IMR-90 (cell line): Measurements from ENCODE around the gene JPT1. TPM values are rescaled to one million over a fixed set of nuclear protein-coding genes. Genes with fewer than 3 reads are reported as not detected.
A peak's percentile ranks its signal among the peaks of the same experiment; 100 is the strongest.

Experiments
- ATAC-seq: fragments of 200-7000 bp; cut with Tn5 transposase; 2 replicates; pipeline ENCODE4 v1.9.1; 2020; ENCODE audit warnings: low read depth, mild to moderate bottlenecking, moderate library complexity
- BruUV-seq: library from RNA; stranded (reverse); fragments of 400-500 nt; replicated peaks from 2 replicates; lab custom pipeline; 2021; lab: Mats Ljungman, UMichigan
- CTCF ChIA-PET: fragments of 300-600 bp; formaldehyde crosslinking; extraction: SDS; loops from one replicate; lab custom pipeline; 2021; ENCODE audit warnings: antibody characterized with exemption; lab: Yijun Ruan, JAX
- POLR2A ChIA-PET: fragments of 300-600 bp; sonication (Branson Sonifier 250); formaldehyde crosslinking; loops from one replicate; lab custom pipeline; 2022; ENCODE audit warnings: antibody characterized with exemption; ENCODE audit not compliant: unreplicated experiment; lab: Charles Lee
- DNase-seq: peaks from one replicate; pipeline ENCODE4 v3.0.0; 2013
- H2AFZ ChIP-seq: replicated peaks from 2 replicates; pipeline ENCODE3; 2013; ENCODE audit warnings: low read length, mild to moderate bottlenecking; ENCODE audit not compliant: poor library complexity
- H2AK5ac ChIP-seq: 2 replicates; pipeline ENCODE4 v1.6.1; 2013; ENCODE audit warnings: low read depth, low read length, inconsistent platforms
- H2AK9ac ChIP-seq: replicated peaks from 2 replicates; pipeline ENCODE3; 2013; ENCODE audit warnings: mild to moderate bottlenecking, low read depth, low read length, moderate library complexity; ENCODE audit not compliant: poor library complexity
- H2BK120ac ChIP-seq: 2 replicates; pipeline ENCODE4 v1.6.1; 2013; ENCODE audit warnings: low read depth, low read length, inconsistent platforms
- H2BK15ac ChIP-seq: 3 replicates; pipeline ENCODE4 v1.6.1; 2013; ENCODE audit warnings: low read depth, low read length, inconsistent platforms
- H2BK20ac ChIP-seq: 2 replicates; pipeline ENCODE4 v1.6.1; 2013; ENCODE audit warnings: low read depth, mild to moderate bottlenecking, inconsistent platforms, low read length, moderate library complexity
- H2BK5ac ChIP-seq: 2 replicates; pipeline ENCODE4 v1.6.1; 2013; ENCODE audit warnings: mild to moderate bottlenecking, low read depth, low read length, inconsistent platforms; ENCODE audit not compliant: poor library complexity, severe bottlenecking
- H3K14ac ChIP-seq: replicated peaks from 2 replicates; pipeline ENCODE4 v1.6.1; 2013; ENCODE audit warnings: low read depth, low read length, inconsistent platforms
- H3K18ac ChIP-seq: 2 replicates; pipeline ENCODE4 v1.6.1; 2013; ENCODE audit warnings: low read depth, low read length, control low read depth
- H3K23ac ChIP-seq: 2 replicates; pipeline ENCODE4 v1.6.1; 2013; ENCODE audit warnings: low read depth, low read length, inconsistent platforms
- H3K27ac ChIP-seq: 2 replicates; pipeline ENCODE4 v1.5.1; 2013; ENCODE audit warnings: mild to moderate bottlenecking, control low read depth, low read length; ENCODE audit not compliant: insufficient read depth
- H3K27me3 ChIP-seq: 2 replicates; pipeline ENCODE4 v1.6.1; 2013; ENCODE audit warnings: low read length; ENCODE audit not compliant: control insufficient read depth, insufficient read depth
- H3K36me3 ChIP-seq: 2 replicates; pipeline ENCODE4 v1.6.1; 2013; ENCODE audit warnings: low read length, mixed read lengths; ENCODE audit not compliant: control insufficient read depth, insufficient read depth
- H3K4ac ChIP-seq: 2 replicates; pipeline ENCODE4 v1.6.1; 2013; ENCODE audit warnings: low read depth, low read length, inconsistent platforms
- H3K4me1 ChIP-seq: 2 replicates; pipeline ENCODE4 v1.6.1; 2013; ENCODE audit warnings: low read length, mixed read lengths; ENCODE audit not compliant: control insufficient read depth, insufficient read depth
- H3K4me2 ChIP-seq: 2 replicates; pipeline ENCODE4 v1.6.1; 2013; ENCODE audit warnings: low read depth, mild to moderate bottlenecking, control low read depth, low read length, moderate library complexity
- H3K4me3 ChIP-seq: 2 replicates; pipeline ENCODE4 v1.5.1; 2013; ENCODE audit warnings: low read depth, mild to moderate bottlenecking, control low read depth, low read length, moderate library complexity; ENCODE audit not compliant: insufficient read depth
- H3K56ac ChIP-seq: 2 replicates; pipeline ENCODE4 v1.6.1; 2013; ENCODE audit warnings: low read length, inconsistent platforms; ENCODE audit not compliant: insufficient read depth; ENCODE audit errors: extremely low read depth
- H3K79me1 ChIP-seq, 2 experiments: 2 replicates each; pipeline ENCODE4 v1.6.1; 2013; ENCODE audit warnings: low read length in 2 of 2, inconsistent platforms in 1 of 2, low read depth in 1 of 2
- H3K9ac ChIP-seq: 2 replicates; pipeline ENCODE4 v1.6.1; 2013; ENCODE audit warnings: low read depth, low read length, control low read depth
- H3K9me1 ChIP-seq: 2 replicates; pipeline ENCODE4 v1.6.1; 2013; ENCODE audit warnings: low read length, inconsistent platforms; ENCODE audit not compliant: insufficient read depth
- H3K9me3 ChIP-seq: 2 replicates; pipeline ENCODE4 v1.6.1; 2013; ENCODE audit warnings: low read length; ENCODE audit not compliant: control insufficient read depth, insufficient read depth
- H4K20me1 ChIP-seq: 2 replicates; pipeline ENCODE4 v1.6.1; 2013; ENCODE audit warnings: low read length, inconsistent platforms; ENCODE audit not compliant: insufficient read depth
- H4K5ac ChIP-seq: 2 replicates; pipeline ENCODE4 v1.6.1; 2013; ENCODE audit warnings: mild to moderate bottlenecking, low read depth, low read length, control low read depth
- H4K8ac ChIP-seq, 2 experiments: 2 replicates each; pipeline ENCODE4 v1.6.1; 2013; ENCODE audit warnings: low read depth in 2 of 2, low read length in 2 of 2, control low read depth in 1 of 2, inconsistent platforms in 1 of 2
- H4K91ac ChIP-seq: 2 replicates; pipeline ENCODE4 v1.6.1; 2013; ENCODE audit warnings: low read depth, low read length, inconsistent platforms; ENCODE audit not compliant: insufficient read depth
- BHLHE40 ChIP-seq: fragments of 150-350 bp; IDR thresholded peaks from 2 replicates; pipeline ENCODE4 v1.6.1; 2016; ENCODE audit warnings: mild to moderate bottlenecking, low read depth, low read length
- CEBPB ChIP-seq: IDR thresholded peaks from 2 replicates; pipeline ENCODE4 v1.6.1; 2012; ENCODE audit warnings: low read depth, low read length, improper control_type of control experiment
- CHD1 ChIP-seq: IDR thresholded peaks from 2 replicates; pipeline ENCODE4 v1.6.1; 2012; ENCODE audit warnings: low read depth, low read length, improper control_type of control experiment
- CTCF ChIP-seq: conservative IDR thresholded peaks from 2 replicates; pipeline ENCODE4 v1.5.1; 2012; ENCODE audit warnings: mild to moderate bottlenecking, low read depth, low read length, improper control_type of control experiment
- FOS ChIP-seq: fragments of 150-350 bp; IDR thresholded peaks from 2 replicates; pipeline ENCODE4 v1.6.1; 2016; ENCODE audit warnings: low read depth, low read length
- MAFK ChIP-seq: IDR thresholded peaks from 2 replicates; pipeline ENCODE4 v1.6.1; 2012; ENCODE audit warnings: low read depth, low read length, improper control_type of control experiment
- MAZ ChIP-seq: IDR thresholded peaks from 2 replicates; pipeline ENCODE4 v1.6.1; 2012; ENCODE audit warnings: low read depth, mild to moderate bottlenecking, low read length, improper control_type of control experiment, moderate library complexity, borderline replicate concordance
- MXI1 ChIP-seq: IDR thresholded peaks from 2 replicates; pipeline ENCODE4 v1.6.1; 2012; ENCODE audit warnings: low read depth, mild to moderate bottlenecking, low read length, moderate library complexity, borderline replicate concordance
- NFE2L2 ChIP-seq: fragments of 150-350 bp; IDR thresholded peaks from 2 replicates; pipeline ENCODE4 v1.6.1; 2016; ENCODE audit warnings: low read depth, mild to moderate bottlenecking, low read length
- RCOR1 ChIP-seq: IDR thresholded peaks from 2 replicates; pipeline ENCODE4 v1.6.1; 2012; ENCODE audit warnings: mild to moderate bottlenecking, low read length, improper control_type of control experiment; ENCODE audit not compliant: insufficient replicate concordance
- RFX5 ChIP-seq: IDR thresholded peaks from 2 replicates; pipeline ENCODE4 v1.8.0; 2012; ENCODE audit warnings: low read depth, mild to moderate bottlenecking, low read length, moderate library complexity
- SMC3 ChIP-seq: fragments of 150-350 bp; IDR thresholded peaks from 2 replicates; pipeline ENCODE4 v1.6.1; 2016; ENCODE audit warnings: low read depth, mild to moderate bottlenecking, antibody characterized with exemption, low read length, moderate library complexity
- WGBS, 2 experiments: methylation state at CpG; one replicate each; pipeline versions ENCODE4 v1.1.5 to v1.1.7; 2013; ENCODE audit warnings: missing lambda C conversion rate in 2 of 2; ENCODE audit not compliant: insufficient read length in 1 of 2; ENCODE audit errors: extremely low coverage in 2 of 2; 5-methylcytosine and 5-hydroxymethylcytosine counted together
- dilution Hi-C: fragments of 300-500 bp; cut with HindIII; formaldehyde crosslinking; loops from one replicate; pipeline ENCODE4 v1.14.3; 2018; ENCODE audit warnings: low sequenced_read_pairs; ENCODE audit not compliant: unreplicated experiment
- in situ Hi-C: fragments of 300-500 bp; cut with MboI; formaldehyde crosslinking; loops from 3 replicates; pipeline ENCODE4 v1.14.3; 2019; ENCODE audit warnings: low sequenced_read_pairs, inconsistent platforms, mixed read lengths
- intact Hi-C: fragments of 100-400 bp; cut with micrococcal nuclease; formaldehyde crosslinking; loops from 2 replicates; pipeline ENCODE4 v1.10.0; 2022
- polyA plus RNA-seq, 3 experiments: library from polyadenylated mRNA; depleted of rRNA; stranded (reverse); fragments of >200 nt; gene quantifications; 2 replicates each; pipeline ENCODE4 v1.2.3, GENCODE V29; 2012; ENCODE audit warnings: low replicate concordance in 1 of 3
- total RNA-seq: library from RNA; depleted of rRNA; stranded (reverse); fragments of >200 nt; gene quantifications from 2 replicates; pipeline ENCODE4 v1.2.3, GENCODE V29; 2012

JPT1 gene
- total and polyA plus RNA-seq, 2 of the 4 experiments (the other 2 are of a cell fraction), result 118 to 272 TPM

GRCh38 chr17:75194879-75195278 is 40.6 kb upstream of the JPT1 start:
- no peak overlapping the region for H3K18ac ChIP-seq
- no peak overlapping the region for H3K14ac ChIP-seq
- no peaks in the 10 kb centered on the region for H4K20me1 ChIP-seq
- no peaks in the 10 kb centered on the region for H3K9me1 ChIP-seq
- 0 out of 4 replicates have a peak overlapping the region, but pooled peaks of 1 of the 2 experiments have one; percentile 33 for H4K8ac ChIP-seq
- no peaks in the 10 kb centered on the region for H3K79me1 ChIP-seq
- no peak overlapping the region for H4K5ac ChIP-seq
- H2AK9ac ChIP-seq, result no peak overlapping the region
- no peaks in the 10 kb centered on the region for H3K27me3 ChIP-seq
- H2BK120ac ChIP-seq, result no peak overlapping the region
- H2AK5ac ChIP-seq, result no peak overlapping the region
- WGBS, 2 experiments, result no CpG with 5 or more reads among the region's 5 CpGs
- no peak overlapping the region for H3K23ac ChIP-seq
- in situ Hi-C loops (no loop called here), intact Hi-C loops (no loop called here), dilution Hi-C loops (no loop called here)
- no peak overlapping the region for H2BK20ac ChIP-seq
- DNase-seq, result no peak
- H2BK15ac ChIP-seq, result no peak overlapping the region
- H3K56ac ChIP-seq, result no peak overlapping the region
- H2AFZ ChIP-seq, result no peak overlapping the region
- ATAC-seq, result no peak
- no peaks in the 10 kb centered on the region for H3K9me3 ChIP-seq
- ChIA-PET CTCF (no interaction called here), POLR2A (no interaction called here)
- H3K9ac ChIP-seq, result peak overlapping the region; percentile 28; the same call in 1 of the 2 replicates
- H3K4me2 ChIP-seq, result no peak overlapping the region
- H3K36me3 ChIP-seq, result no peaks in the 10 kb centered on the region
- no peak overlapping the region for H3K4ac ChIP-seq
- TF ChIP-seq CTCF (no peak), MAZ (no peak), CEBPB (no peak), SMC3 (no peak), CHD1 (no peak), BHLHE40 (no peak), MAFK (no peak), RFX5 (no peak), NFE2L2 (no peak), RCOR1 (no peak), MXI1 (no peak), FOS (no peak)
- no peak overlapping the region for H3K4me3 ChIP-seq
- no peak overlapping the region for H4K91ac ChIP-seq
- H2BK5ac ChIP-seq, result no peak overlapping the region
- BruUV-seq, result no TSS peak
- no peak overlapping the region for H3K27ac ChIP-seq
- H3K4me1 ChIP-seq, result no peaks in the 10 kb centered on the region
